WERI-Rb-1 (cell line): ENCODE results near the gene ATP8A2.

Source experiments
- DNase-seq: peaks from one replicate; pipeline ENCODE4 v3.0.0-alpha.2; 2020
- H3K27ac ChIP-seq: fragments of 250-450 bp; sonication (Bioruptor Pico); 2 replicates; pipeline ENCODE4 v1.5.1; 2020; ENCODE audit warnings: mild to moderate bottlenecking, moderate library complexity
- H3K27me3 ChIP-seq: fragments of 250-450 bp; sonication (Bioruptor Pico); 2 replicates; pipeline ENCODE4 v1.5.1; 2021; ENCODE audit warnings: mild to moderate bottlenecking, low read depth, moderate library complexity; ENCODE audit not compliant: insufficient read depth, severe bottlenecking
- H3K36me3 ChIP-seq: fragments of 250-450 bp; sonication (Bioruptor Pico); 2 replicates; pipeline ENCODE4 v1.5.1; 2020; ENCODE audit warnings: mild to moderate bottlenecking, moderate library complexity
- H3K4me3 ChIP-seq: 2 replicates; pipeline ENCODE4 v1.5.1; 2011; ENCODE audit warnings: low read depth, mild to moderate bottlenecking, control low read depth, low read length
- H3K9me3 ChIP-seq: fragments of 250-450 bp; sonication (Bioruptor Pico); 2 replicates; pipeline ENCODE4 v1.5.1; 2021; ENCODE audit warnings: mild to moderate bottlenecking, moderate library complexity; ENCODE audit not compliant: severe bottlenecking
- TF ChIP-seq, protein P1 (sequence below): IDR thresholded peaks from 2 replicates; pipeline ENCODE4 v1.5.1; 2011; ENCODE audit warnings: low read depth, mild to moderate bottlenecking, control low read depth, inconsistent platforms, low read length

Gene ATP8A2

GRCh38 chr13:25717666-25718197, 346.0 kb downstream of the ATP8A2 start:
- H3K27me3 ChIP-seq, result no peaks in the 10 kb centered on the region
- H3K36me3 ChIP-seq, result no peaks in the 10 kb centered on the region
- no peaks in the 10 kb centered on the region for H3K9me3 ChIP-seq
- DNase-seq, result no peak
- H3K27ac ChIP-seq, result no peak overlapping the region
- no peak overlapping the region for H3K4me3 ChIP-seq
- TF ChIP-seq, protein P1, sequence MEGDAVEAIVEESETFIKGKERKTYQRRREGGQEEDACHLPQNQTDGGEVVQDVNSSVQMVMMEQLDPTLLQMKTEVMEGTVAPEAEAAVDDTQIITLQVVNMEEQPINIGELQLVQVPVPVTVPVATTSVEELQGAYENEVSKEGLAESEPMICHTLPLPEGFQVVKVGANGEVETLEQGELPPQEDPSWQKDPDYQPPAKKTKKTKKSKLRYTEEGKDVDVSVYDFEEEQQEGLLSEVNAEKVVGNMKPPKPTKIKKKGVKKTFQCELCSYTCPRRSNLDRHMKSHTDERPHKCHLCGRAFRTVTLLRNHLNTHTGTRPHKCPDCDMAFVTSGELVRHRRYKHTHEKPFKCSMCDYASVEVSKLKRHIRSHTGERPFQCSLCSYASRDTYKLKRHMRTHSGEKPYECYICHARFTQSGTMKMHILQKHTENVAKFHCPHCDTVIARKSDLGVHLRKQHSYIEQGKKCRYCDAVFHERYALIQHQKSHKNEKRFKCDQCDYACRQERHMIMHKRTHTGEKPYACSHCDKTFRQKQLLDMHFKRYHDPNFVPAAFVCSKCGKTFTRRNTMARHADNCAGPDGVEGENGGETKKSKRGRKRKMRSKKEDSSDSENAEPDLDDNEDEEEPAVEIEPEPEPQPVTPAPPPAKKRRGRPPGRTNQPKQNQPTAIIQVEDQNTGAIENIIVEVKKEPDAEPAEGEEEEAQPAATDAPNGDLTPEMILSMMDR, result no peak

DNA sequence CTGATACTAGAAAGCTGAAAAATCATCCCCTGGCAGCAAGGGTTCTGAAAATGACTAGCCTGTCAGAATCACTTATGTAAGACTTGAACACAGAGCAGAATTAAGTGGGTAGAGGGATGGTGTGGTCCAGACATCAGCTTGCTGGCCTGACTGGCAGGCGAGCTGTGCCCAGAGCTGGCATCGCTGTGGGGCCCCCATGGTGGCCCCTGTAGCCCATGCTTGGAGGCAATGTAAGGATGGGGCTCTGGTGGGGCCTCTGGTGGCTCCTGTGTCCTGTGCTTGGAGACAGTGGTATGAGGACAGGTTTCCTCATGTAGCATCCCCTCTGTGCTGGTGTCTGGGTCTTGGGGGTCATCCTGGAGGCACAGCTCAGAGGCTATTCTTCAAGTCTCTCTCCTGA, 347.9 kb downstream of the ATP8A2 start:
- TF ChIP-seq, protein P1, result no peak
- Histone ChIP-seq H3K27me3 (no peaks in the 10 kb centered on the region), H3K27ac (no peak overlapping the region), H3K9me3 (no peaks in the 10 kb centered on the region), H3K4me3 (no peak overlapping the region), H3K36me3 (no peaks in the 10 kb centered on the region)
- DNase-seq, result no peak

DNA sequence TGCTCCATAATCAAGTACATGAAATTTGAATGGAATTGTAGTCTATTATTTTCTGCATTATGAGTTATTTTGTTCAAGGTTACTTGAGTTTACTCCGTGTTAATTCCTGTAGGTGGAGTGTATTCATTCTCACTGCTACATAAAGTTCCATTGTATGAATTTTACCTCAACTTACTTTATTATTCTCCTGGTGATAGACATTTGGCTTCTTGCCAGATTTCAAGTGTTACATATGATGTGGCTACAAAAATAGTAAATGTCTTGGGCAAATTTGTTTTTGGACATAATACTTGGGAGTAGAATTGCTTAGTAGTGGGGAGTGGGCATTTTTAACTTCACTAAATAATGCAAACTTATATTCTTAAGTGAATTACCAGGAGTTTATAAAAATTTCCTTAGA, 351.1 kb downstream of the ATP8A2 start:
- no peak overlapping the region for H3K27ac ChIP-seq

GRCh38 chr13:25725104-25725503, 353.3 kb downstream of the ATP8A2 start:
- Histone ChIP-seq H3K27me3 (no peaks in the 10 kb centered on the region), H3K36me3 (no peaks in the 10 kb centered on the region), H3K27ac (no peak overlapping the region), H3K4me3 (no peak overlapping the region), H3K9me3 (no peaks in the 10 kb centered on the region)
- no peak for DNase-seq
- TF ChIP-seq, protein P1, result no peak

More for the DNA sequence above, 351.1 kb downstream of the ATP8A2 start:
- H3K27me3 ChIP-seq, result no peaks in the 10 kb centered on the region
- no peak overlapping the region for H3K4me3 ChIP-seq
- no peaks in the 10 kb centered on the region for H3K36me3 ChIP-seq
- H3K9me3 ChIP-seq, result no peaks in the 10 kb centered on the region
- TF ChIP-seq, protein P1, result no peak
- no peak for DNase-seq

- H3K27me3 ChIP-seq, result no peaks in the 10 kb centered on the region
- TF ChIP-seq, protein P1, result no peak
- no peak overlapping the region for H3K4me3 ChIP-seq
- H3K27ac ChIP-seq, result no peak overlapping the region
- no peaks in the 10 kb centered on the region for H3K9me3 ChIP-seq
- DNase-seq, result no peak
- H3K36me3 ChIP-seq, result no peaks in the 10 kb centered on the region
Measured at GRCh38 chr13:25727250-25727649, 355.5 kb downstream of the ATP8A2 start.

DNA sequence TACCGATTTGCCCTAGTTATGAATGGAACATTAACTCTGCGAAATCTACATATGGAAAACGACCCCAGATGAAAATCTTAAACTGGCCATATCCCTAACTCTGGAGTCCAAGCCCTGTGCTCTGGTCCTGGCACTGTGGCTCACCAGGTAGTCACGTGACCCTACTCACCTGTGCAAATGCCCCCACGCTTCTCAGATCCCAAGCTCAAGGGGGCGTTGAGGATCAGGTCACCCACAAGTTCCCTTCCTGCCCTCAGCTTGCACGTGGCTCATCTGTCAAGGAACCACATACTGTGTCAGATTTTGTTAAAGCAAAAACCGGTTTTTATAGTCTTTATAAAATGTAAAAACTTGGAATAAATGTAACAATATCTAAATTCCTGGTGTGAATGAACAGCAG, 356.0 kb downstream of the ATP8A2 start:
- no peaks in the 10 kb centered on the region for H3K36me3 ChIP-seq
- no peaks in the 10 kb centered on the region for H3K27me3 ChIP-seq
- TF ChIP-seq, protein P1, result no peak
- H3K27ac ChIP-seq, result no peak overlapping the region
- no peak for DNase-seq
- H3K4me3 ChIP-seq, result no peak overlapping the region
- no peaks in the 10 kb centered on the region for H3K9me3 ChIP-seq
